GM21423 (cell line): ENCODE measurements around the gene TMED5.
"Not testable (repeated sequence)": the region's sequence is repeated elsewhere in the genome, so short reads cannot be mapped to it uniquely, and the experiment has no call there.

Source experiments
- ATAC-seq: cut with Tn5 transposase; IDR thresholded peaks from one replicate; pipeline ENCODE4 v1.9.1; 2021; ENCODE audit warnings: mild to moderate bottlenecking, moderate library complexity; ENCODE audit not compliant: unreplicated experiment

Gene TMED5

GRCh38 chr1:93179886-93180722 lies at the start of gene TMED5:
TSS of gene TMED5 (minus strand) at chr1:93180413. CDS start at chr1:93180242, 171 bp downstream.
- ATAC-seq = peak; percentile 86

- ATAC-seq = no peak
Observed at GRCh38 chr1:93223023-93223675, 42.9 kb upstream of the TMED5 start.

GRCh38 chr1:93221913-93222312 lies 41.7 kb upstream of the TMED5 start:
- ATAC-seq = no peak

DNA sequence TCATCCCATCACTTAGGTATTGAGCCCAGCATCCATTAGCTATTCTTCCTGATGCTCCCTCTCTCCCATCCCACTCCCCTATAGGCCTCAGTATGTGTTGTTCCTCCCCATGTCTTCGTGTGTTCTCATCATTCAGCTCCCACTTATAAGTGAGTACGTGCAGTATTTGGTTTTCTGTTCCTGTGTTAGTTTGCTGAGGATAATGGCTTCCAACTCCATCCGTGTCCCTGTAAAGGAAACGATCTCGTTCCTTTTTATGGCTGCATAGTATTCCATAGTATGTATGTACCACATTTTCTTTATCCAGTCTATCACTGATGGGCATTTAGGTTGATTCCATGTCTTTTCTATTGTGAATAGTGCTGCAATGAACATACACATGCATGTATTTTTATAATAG lies 40.5 kb upstream of the TMED5 start:
- ATAC-seq = not testable (repeated sequence)

- ATAC-seq = no peak
Observed at GRCh38 chr1:93219443-93219842, 39.2 kb upstream of the TMED5 start.

DNA sequence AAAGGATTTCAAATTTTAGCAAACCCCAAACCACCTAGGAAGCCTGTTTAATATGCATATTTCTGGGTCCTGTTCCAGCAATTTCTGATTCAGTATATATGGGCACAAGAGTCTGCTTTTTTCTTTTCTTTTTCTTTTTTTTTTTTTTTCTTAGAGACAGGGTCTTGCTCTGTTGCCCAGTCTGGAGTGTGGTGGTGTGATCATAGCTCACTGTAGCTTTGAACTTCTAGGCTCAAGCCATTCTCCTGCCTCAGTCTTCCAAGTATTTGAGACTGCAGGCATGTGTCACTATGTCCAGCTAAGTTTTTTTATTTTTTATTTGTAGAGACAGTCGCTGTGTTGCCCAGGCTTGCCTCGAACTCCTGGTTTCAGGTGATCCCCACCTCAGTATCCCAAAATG lies 35.1 kb upstream of the TMED5 start:
- ATAC-seq = no peak

DNA sequence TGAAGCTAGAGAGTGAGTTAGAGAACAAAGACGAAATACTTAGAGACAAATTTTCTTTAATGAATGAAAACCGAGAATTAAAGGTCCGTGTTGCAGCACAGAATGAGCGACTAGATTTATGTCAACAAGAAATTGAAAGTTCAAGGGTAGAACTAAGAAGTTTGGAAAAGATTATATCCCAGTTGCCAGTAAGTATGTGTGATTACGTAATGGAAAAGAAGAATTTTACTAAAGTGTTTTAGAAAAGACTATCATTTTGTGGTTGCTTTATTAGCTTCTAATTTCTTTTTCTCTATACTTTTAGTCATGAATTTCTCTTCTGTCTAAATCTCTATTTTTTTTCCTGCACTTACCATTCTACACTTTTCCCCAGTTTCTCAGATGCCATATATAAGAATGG lies 27.0 kb upstream of the TMED5 start:
- no peak for ATAC-seq

GRCh38 chr1:93206567-93206954 lies 26.3 kb upstream of the TMED5 start:
- ATAC-seq = no peak

DNA sequence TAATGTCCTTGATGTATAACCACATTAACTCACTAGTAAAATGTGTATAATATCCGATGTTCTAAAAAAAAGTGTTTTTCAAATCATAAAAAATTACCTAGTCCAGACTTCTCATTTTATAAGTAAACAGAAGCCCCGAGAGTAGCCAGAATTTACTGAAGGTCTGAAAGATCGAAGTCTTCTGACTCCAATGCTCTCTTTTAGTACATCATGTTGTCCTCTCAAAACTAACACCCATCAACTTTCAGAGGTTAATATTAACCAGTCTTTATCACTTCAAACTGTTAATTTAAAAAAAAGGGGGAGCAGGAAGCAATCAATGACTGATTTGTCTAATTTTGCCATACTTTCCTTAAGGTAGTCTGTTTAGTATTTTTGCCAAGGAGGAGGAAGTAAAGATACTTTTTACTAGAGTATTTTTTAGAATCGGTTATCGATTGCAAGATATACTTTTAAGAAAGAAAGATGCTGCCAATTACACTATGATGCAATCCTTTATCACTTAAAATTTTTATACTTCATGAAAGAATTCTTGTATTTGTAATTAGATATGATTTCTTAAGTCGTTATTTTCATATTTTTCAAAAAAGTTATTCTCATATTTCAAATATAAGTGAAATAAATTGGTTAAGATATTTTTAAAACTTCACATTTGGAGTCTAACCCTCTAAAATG lies 25.8 kb upstream of the TMED5 start:
- ATAC-seq = no peak

DNA sequence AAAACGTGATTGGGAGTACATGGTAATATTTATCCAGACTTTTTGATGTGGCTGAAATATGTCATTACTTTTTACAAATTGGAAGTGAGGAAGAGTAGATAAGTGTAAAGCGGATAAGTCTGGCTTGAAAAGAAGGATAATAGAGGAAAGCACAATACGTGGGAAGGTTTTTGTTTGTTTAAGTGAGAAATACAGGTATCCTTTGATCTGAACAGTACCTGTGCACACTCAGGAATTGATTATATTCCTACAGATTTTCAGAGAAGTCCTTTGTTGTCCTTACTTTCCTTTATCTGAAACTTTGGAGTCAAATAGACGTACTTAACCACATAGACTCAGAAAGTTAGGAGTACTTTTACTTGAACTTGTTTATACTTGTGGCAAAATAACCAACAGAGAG lies 20.5 kb upstream of the TMED5 start:
- no peak for ATAC-seq

- no peak for ATAC-seq
Observed at GRCh38 chr1:93200086-93200620, 19.9 kb upstream of the TMED5 start.

- no peak for ATAC-seq
Observed at GRCh38 chr1:93199150-93199549, 18.9 kb upstream of the TMED5 start.

- ATAC-seq = no peak
Observed at GRCh38 chr1:93196591-93196990, 16.4 kb upstream of the TMED5 start.

DNA sequence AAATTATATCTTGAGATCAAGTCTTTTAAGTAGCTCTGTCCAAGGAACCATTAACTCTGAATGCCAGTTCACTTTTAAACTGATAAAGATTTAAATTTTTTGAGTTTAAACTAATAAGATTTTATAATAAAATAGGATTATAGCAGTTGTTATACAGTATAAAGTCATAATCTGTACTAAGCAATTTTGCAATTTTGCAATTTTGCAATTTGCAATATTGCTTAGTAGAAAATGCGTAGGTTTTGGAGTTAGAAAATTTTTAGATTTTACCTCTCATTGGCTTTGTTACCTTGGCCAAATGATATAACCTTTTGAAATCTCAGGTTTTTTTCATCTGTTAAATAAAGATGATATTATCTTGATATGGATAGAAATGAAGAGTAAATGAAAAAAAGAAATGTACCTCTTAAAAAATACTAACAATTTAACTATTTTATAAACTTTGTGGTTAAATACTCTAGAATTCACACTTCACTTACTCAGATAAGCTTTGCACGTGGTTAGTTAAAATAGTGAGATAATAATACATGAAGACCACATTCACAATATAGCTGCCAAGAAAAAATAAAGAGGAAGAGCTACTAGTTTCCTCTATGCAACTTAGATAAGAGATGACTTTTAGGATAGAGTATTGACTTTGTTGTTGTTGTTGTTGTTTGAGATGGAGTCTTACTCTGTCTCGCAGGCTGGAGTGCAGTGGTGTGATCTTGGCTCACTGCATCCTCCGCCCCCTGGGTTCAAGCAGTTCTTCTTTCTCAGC lies 14.2 kb upstream of the TMED5 start:
- no peak for ATAC-seq

- no peak for ATAC-seq
Observed at GRCh38 chr1:93190432-93190831, 10.2 kb upstream of the TMED5 start.

GRCh38 chr1:93186667-93187066 lies 6.5 kb upstream of the TMED5 start:
- peak; percentile 37 for ATAC-seq

- no peak for ATAC-seq
Observed at GRCh38 chr1:93180723-93181613, 755 bp upstream of the TMED5 start, which contains the start of gene CCDC18. TSS of gene CCDC18 (plus strand) at chr1:93180724. CDS start at chr1:93183362, 2,638 bp downstream.

DNA sequence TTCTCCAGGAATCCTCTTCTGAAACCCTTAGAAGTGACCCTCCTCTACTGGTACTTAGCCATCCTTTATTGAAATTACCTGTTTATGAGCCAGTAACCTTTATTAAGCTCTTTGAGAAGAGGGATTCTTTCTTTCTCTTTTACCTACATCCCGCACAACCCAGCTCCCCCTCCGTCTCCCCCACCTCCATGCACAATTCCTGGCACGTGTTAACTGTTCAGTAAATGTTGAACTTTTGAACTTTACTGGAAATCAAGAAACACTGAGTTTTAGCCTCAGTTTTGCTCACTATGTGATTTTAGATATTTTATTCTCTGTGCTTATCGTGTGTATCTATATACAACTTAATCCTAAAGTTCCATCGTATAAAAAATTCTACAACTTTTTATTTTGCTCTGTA lies 1.8 kb downstream of the TMED5 start:
- ATAC-seq = no peak

GRCh38 chr1:93177991-93178390 lies 2.2 kb downstream of the TMED5 start:
- ATAC-seq = no peak

- not testable (repeated sequence) for ATAC-seq
Observed at GRCh38 chr1:93174638-93175037, 5.6 kb downstream of the TMED5 start.
